DLD1 (cell line): ENCODE data around the gene CCDC142.
"Not testable (repeated sequence)": the region's sequence is repeated elsewhere in the genome, so short reads cannot be mapped to it uniquely, and the experiment has no call there.

Experiments used
- in situ Hi-C: cut with HindIII; loops from 2 replicates; pipeline ENCODE4 v1.10.0; 2017; ENCODE audit warnings: low sequenced_read_pairs

CCDC142 gene

DNA sequence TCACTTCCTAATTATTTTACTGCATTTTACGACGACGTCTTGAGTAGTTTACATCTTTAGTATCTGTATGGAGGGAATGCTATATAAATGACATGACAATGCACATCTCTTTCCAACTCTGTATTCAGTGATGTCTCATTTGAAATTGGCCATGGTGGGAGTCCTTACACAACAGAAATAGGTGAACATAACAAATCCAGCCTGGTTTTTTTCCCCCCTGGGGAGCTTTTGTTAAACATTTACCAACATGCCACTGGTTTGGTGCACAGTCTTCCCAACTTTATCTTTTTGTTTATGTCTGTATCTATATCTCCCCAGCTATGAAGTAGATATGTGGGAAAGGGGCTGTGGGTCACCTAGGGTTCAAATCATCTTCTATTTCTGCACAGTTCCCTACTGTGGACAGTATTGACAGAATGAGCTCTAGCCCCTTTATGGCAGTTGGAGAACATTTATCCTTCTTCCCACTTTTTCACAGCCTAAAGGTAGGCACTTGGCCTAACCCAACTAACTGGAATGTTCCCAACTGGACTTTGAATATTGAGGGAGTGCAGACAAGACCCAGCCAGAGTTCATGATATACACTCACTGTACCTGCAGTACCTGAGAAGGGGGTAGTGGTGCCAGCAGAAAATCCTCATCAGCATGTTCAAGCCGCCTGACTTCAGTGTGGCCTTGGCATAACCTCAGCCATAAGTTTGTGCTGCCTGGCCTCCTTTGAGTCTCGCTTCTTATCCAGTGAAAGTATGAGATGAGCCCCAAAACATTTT is 35.4 kb downstream of the CCDC142 start:
- in situ Hi-C loops = no loop called here

DNA sequence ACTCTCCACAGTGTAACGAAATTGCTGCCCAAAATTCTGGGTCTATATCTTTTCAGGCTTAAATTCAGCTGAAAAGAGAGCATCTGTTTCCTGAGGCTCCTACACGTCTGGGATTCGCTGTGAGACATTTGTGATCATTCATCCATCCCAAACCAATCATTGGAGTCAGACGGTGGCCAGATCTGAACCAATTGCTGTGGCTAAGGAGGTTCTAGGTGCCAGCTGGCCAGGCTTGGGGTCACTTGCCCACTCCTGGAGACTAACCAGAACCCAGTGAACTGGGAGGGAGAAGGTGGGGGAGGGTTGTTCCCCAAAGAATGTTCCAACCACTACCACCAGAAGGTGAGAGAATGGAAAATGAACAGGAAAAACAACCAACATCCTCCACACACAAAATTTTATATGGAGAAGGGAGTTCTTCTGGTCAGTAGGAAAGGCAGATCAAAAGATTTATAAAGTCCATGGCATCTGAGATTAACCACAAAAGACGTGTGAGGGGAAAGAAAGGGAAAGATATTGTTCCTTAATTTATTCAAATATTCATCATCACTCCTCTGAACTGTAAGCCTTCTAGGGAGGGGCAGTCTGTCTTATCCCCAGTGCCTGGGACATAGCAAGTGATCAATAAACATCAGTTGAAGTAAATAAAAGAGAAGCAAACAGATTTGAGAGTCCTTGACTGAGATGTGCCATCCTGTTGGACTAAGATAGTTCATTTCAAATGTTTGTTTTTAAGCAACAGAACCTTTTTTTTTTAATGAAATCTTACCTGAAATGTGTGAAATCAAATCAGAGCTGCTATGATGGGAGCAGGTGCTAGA is 38.1 kb downstream of the CCDC142 start:
- in situ Hi-C loops = no loop called here

DNA sequence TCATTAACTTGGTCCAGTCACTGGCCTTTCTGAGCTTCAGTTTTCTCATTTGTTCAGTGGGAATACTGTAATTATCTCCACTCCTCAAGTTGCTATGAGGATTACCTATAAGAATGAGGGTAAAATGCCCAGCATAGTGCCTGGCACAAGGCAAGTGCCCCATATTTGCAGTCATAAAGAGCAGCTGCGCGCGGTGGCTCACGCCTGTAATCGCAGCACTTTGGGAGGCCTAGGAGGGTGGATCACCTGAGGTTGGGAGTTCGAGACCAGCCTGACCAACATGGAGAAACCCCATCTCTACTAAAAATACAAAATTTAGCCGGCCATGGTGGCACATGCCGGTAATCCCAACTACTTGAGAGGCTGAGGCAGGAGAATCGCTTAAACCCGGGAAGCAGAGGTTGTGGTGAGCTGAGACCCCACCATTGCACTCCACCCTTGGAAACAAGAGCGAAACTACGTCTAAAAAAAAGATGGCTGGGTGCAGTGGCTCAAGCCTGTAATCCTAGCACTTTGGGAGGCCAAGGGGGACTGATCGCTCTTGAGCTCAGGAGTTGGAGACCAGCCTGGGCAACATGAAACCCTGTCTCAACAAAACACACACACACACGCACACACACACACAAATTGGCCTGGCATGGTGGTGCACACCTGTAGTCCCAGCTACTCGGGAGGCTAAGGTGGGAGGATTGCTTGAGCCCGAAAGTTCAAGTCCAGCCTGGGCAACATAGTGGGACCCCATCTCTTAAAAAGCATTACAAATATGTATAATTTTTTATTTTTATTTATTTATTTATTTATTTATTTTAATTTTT is 40.1 kb downstream of the CCDC142 start:
- in situ Hi-C loops = not testable (repeated sequence)

GRCh38 chr2:74441690-74442482 is 40.9 kb downstream of the CCDC142 start, which contains the start of gene RTKN:
TSS of gene RTKN (minus strand) at chr2:74441937. CDS start at chr2:74441816, 121 bp downstream.
- in situ Hi-C loops = no loop called here

DNA sequence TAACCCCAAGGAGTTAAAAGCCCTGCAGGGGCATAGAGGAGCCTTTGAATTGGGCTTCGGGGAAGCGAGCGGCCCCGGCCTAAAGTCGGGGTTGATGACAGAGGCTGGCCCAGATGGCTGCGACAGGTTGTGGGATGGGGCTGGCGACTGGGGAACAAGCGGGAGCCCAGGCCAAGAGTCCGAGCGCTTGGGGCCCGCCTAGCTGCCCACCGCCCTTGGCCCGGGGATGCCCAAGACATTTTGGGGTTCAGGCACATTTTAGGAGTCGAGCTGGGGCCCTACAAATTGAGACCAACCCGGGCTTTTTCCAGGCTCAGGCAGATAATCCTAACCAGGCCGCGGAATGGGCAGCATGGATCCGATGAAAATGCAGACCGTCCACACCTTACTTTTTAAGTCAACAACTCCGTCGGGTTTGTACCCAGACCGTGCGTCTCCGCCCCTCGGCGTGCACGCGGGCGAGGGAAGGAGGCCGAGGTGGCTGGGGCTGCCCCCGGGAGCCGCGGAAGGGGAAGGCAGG is 41.6 kb downstream of the CCDC142 start:
- in situ Hi-C loops = no loop called here

GRCh38 chr2:74440378-74441169 is 42.2 kb downstream of the CCDC142 start:
- in situ Hi-C loops = no loop called here

DNA sequence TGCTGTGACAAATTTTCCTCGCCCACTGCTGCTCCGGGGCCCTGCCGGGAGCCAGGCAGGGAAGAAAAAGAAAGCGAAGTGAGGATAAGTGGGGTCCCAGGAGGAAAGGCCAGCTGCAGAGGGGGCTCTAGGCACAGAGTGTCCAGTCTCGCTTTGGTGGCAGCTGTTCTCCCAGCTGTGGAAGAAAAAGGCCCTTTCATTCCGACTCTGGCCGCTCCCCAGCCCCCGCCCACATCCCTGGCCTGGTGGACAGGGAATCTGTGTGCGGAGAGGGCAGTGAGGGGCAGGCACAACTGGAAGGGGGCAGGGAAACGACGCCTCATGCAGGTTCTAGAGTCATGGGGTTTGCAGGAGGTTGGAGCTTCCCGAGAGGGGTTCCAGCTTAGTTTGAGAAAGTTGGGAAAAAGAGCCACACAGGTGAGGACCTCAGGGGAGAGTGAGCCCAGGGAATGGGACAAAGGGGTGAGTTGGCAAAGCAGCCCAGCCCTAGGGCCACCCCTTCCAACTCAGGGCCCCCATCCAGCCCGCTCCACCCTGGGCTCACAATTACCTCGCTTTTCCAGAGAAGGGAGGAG is 42.9 kb downstream of the CCDC142 start:
- in situ Hi-C loops = no loop called here

- in situ Hi-C loops = no loop called here
Observed at GRCh38 chr2:74439373-74439772, 43.4 kb downstream of the CCDC142 start.

DNA sequence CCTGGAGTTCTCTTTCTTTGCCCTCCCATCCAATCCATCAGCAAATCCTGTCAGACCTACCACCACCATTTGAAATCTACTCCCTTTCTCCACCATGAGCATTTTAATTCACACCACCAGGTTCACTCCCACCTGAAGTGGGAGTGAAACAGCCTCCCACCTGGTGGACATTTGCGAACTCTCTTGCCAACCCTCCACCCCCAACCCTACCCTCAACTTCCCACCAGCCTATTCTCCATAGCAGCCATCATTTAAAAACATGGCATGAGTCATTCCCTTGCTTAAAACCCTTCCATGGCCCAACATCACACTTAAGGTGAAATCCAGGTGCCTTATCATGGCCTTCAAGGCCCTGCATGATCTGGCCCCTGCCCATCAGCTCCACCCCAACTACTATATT is 44.5 kb downstream of the CCDC142 start:
- in situ Hi-C loops = no loop called here

GRCh38 chr2:74436848-74437695 is 45.7 kb downstream of the CCDC142 start:
- in situ Hi-C loops = no loop called here

- in situ Hi-C loops = no loop called here
Observed at GRCh38 chr2:74436111-74436805, 46.5 kb downstream of the CCDC142 start.

- in situ Hi-C loops = no loop called here
Observed at GRCh38 chr2:74430502-74430901, 52.3 kb downstream of the CCDC142 start.

- in situ Hi-C loops = no loop called here
Observed at GRCh38 chr2:74429487-74430451, 53.0 kb downstream of the CCDC142 start.

DNA sequence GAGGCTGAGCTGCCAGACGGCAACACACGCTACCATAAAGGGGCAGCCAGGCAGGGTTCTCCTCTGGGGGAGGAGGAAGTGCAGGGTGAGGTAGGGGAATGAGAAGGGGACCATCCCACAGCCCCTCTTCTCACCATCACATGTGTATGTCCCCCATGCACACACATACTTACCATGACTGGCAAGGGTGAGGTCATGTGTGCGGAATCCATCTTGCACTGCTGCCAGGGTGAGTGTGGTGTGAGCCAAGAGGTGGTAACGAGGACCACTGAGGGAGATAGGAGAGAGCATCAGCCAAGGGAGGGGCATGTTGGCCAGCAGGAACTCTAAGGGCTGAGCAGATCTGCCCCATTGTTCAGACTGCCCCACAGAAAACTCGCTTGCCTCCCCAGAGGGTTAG is 54.1 kb downstream of the CCDC142 start:
- in situ Hi-C loops = no loop called here

- in situ Hi-C loops = no loop called here
Observed at GRCh38 chr2:74427551-74427950, 55.2 kb downstream of the CCDC142 start.

GRCh38 chr2:74426181-74426758 is 56.5 kb downstream of the CCDC142 start:
- in situ Hi-C loops = no loop called here
